ENCODE measurements around the gene SH3TC1.

GRCh38 chr4:8184061-8184460 is 15.0 kb upstream of the SH3TC1 start:
- no peak for TF ChIP-seq CTCF (IDR thresholded peaks at IDR 0.05; ENCODE audit: low read depth, low read length, missing input control)
- no peak for TF ChIP-seq REST (IDR thresholded peaks at IDR 0.05)
- TF ChIP-seq TAF1 (conservative IDR thresholded peaks at IDR 0.05) = no peak
- no peak for TF ChIP-seq JUND (IDR thresholded peaks at IDR 0.05)
- TF ChIP-seq MAX (IDR thresholded peaks at IDR 0.05) = no peak
- TF ChIP-seq EGR1 (IDR thresholded peaks at IDR 0.05; ENCODE audit: low read depth in 2 of 2) = no peak
- no peak for TF ChIP-seq SP1 (IDR thresholded peaks at IDR 0.05)
- TF ChIP-seq NR2F2 (IDR thresholded peaks at IDR 0.05) = no peak
- no peak for TF ChIP-seq ATF3 (IDR thresholded peaks at IDR 0.05)
- no peak for TF ChIP-seq RAD21 (IDR thresholded peaks at IDR 0.05)
- TF ChIP-seq YY1 (IDR thresholded peaks at IDR 0.05) = no peak
- TF ChIP-seq GABPA (IDR thresholded peaks at IDR 0.05 in 1 of 2, conservative IDR thresholded peaks at IDR 0.05 in 1 of 2) = no peak
- TF ChIP-seq HNF4G (IDR thresholded peaks at IDR 0.05) = no peak
- no peak for TF ChIP-seq HNF4A (conservative IDR thresholded peaks at IDR 0.05)
